Ecto neural progenitor cell (in vitro differentiated cells): ENCODE measurements around the gene SMO.
"Not testable (repeated sequence)": the region's sequence is repeated elsewhere in the genome, so short reads cannot be mapped to it uniquely, and the experiment has no call there.

ENCODE experiments used
- DNase-seq: peaks from one replicate; pipeline ENCODE4 v3.0.0-alpha.2; 2018; ENCODE audit warnings: low spot score

Gene SMO

DNA sequence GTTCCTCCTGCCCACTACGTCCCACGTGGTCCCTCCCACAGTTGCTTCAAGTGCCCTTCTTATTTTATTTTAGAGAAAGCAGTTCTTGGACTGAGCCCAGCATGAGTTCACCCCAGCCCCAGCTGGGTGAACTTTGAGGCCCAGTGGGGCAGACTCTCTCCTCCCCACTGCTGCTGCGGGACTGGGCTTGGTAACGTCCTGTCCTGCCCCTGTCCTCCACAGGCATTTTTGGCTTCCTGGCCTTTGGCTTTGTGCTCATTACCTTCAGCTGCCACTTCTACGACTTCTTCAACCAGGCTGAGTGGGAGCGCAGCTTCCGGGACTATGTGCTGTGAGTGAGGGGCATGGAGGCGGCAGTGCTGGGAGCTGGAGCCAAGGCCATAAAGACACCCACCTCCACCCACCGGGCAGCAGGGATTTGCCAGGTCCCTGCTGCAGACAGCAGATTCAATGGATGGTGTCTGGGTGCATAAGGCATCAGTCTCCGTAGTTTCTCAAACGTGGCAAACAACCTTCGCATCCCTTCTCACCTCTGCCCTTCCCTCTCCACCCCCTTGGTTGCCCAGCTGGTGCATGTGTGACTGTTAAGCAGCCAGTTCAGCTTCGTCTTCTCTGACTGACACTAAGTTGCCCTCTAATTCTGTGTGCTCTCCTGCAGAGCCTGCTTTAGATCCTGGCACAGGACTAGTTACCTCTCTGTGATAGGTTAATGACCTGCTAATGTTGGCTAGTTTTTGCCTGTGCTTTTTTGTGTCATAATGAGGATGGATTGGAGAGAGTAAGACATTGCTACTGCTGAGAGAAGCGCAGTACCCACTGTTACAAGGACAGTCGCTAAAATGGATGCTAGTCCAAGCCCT is 20.9 kb downstream of the SMO start:
- no peak for DNase-seq

DNA sequence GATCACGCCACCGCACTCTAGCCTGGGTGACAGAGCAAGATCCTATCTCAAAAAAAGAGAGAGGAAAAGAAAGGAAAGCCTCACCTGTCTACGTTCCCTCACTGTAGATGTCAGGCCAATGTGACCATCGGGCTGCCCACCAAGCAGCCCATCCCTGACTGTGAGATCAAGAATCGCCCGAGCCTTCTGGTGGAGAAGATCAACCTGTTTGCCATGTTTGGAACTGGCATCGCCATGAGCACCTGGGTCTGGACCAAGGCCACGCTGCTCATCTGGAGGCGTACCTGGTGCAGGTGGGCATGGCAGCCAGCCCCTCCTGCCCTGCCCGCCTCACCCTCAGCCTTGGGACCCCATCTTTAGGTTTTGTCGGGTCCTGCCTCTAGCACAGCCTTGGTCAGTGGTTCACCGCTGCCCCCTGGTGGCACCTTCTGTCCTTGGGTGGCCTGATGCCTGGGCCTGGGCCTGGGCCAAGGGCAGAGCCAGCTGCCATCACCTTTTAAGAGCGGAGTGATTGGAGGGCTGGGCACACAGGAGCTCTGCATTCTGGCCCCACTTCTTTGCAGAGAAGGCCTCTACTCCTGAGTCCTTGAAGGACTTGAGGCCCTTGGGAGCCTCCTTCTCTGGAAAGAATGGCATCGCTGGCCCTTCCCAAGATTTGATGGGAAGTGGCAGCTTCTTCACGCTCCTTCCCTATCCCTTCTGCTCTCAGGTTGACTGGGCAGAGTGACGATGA is 22.0 kb downstream of the SMO start:
- DNase-seq: peak; percentile 83

DNA sequence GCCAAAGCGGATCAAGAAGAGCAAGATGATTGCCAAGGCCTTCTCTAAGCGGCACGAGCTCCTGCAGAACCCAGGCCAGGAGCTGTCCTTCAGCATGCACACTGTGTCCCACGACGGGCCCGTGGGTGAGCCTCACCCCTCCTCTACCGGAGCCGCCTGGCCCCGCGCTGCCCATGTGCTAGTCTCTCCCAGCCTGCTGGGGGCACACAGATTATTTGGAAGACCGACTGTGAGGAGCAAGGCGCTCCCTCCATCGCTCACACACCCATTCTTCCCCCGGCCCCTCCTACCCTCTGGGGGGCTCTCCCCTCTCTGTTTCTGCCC is 22.5 kb downstream of the SMO start:
- DNase-seq: no peak

DNA sequence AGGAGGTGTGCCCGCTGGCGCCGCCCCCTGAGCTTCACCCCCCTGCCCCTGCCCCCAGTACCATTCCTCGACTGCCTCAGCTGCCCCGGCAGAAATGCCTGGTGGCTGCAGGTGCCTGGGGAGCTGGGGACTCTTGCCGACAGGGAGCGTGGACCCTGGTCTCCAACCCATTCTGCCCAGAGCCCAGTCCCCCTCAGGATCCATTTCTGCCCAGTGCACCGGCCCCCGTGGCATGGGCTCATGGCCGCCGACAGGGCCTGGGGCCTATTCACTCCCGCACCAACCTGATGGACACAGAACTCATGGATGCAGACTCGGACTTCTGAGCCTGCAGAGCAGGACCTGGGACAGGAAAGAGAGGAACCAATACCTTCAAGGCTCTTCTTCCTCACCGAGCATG is 23.7 kb downstream of the SMO start:
- DNase-seq: no peak

DNA sequence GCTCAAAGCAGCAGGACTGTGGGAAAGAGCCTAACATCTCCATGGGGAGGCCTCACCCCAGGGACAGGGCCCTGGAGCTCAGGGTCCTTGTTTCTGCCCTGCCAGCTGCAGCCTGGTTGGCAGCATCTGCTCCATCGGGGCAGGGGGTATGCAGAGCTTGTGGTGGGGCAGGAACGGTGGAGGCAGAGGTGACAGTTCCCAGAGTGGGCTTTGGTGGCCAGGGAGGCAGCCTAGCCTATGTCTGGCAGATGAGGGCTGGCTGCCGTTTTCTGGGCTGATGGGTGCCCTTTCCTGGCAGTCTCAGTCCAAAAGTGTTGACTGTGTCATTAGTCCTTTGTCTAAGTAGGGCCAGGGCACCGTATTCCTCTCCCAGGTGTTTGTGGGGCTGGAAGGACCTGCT is 24.2 kb downstream of the SMO start:
- no peak for DNase-seq

DNA sequence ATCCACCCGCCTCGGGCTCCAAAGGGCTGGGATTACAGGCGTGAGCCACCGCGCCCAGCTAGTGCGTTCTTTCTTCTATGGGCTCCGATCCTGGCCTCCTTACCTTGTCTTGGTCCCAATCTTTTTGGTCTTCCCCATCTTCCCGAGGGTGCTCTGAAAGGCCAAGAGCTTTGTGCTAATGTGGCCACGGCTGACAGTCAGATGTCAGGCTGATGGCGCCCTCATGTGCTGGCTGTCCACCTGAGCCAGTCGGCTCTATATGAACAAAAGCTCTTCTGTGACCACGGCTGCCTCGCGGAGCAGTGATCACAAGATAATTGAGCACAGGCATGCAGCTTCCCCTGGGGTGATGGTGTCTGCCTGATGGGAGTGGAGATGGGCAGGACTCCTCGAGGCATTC is 25.4 kb downstream of the SMO start:
- DNase-seq: peak; percentile 65

DNA sequence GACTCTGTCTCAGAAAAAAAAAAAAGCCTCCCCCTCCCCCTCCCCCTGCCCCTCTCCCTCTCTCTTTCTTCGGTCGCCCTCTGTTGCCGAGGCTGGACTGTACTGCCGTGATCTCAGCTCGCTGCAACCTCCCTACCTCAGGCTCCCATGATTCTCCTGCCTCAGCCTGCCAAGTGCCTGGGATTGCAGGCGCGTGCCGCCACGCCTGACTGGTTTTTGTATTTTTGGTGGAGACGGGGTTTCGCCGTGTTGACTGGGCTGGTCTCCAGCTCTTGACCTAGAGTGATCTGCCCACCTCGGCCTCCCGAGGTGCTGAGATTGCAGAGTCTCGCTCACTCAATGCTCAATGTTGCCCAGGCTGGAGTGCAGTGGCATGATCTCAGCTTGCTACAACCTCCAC is 27.3 kb downstream of the SMO start:
- DNase-seq: not testable (repeated sequence)

DNA sequence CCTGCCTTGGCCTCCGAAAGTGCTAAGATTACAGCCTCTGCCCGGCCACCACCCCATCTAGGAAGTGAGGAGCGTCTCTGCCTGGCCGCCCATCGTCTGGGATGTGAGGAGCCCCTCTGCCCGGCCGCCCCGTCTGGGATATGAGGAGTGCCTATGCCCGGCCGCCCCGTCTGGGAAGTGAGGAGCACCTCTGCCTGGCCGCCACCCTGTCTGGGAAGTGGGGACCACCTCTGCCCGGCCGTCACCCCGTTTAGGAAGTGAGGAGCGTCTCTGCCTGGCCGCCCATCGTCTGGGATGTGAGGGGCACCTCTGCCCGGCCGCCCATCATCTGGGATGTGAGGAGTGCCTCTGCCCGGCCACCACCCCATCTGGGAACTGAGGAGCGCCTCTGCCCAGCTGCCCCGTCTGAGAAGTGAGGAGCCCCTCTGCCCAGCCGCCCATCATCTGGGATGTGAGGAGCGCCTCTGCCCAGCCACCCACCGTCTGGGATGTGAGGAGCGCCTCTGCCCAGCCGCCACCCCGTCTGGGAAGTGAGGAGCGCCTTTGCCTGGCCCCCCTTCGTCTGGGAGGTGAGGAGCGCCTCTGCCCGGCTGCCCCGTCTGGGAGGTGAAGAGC is 27.8 kb downstream of the SMO start:
- DNase-seq: not testable (repeated sequence)

DNA sequence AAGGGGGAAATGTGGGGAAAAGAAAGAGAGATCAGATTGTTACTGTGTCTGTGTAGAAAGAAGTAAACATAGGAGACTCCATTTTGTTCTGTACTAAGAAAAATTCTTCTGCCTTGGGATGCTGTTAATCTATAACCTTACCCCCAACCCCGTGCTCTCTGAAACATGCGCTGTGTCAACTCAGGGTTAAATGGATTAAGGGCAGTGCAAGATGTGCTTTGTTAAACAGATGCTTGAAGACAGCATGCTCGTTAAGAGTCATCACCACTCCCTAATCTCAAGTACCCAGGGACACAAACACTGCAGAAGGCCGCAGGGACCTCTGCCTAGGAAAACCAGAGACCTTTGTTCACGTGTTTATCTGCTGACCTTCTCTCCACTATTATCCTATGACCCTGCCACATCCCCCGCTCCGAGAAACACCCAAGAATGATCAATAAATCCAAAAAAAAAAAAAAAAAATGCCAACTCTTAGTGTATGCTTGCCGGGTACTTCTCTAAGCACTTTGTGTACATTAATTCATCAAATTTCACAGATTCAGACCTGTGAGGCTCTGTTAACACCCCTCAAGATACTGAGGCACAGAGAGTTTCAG is 28.5 kb downstream of the SMO start:
- not testable (repeated sequence) for DNase-seq

DNA sequence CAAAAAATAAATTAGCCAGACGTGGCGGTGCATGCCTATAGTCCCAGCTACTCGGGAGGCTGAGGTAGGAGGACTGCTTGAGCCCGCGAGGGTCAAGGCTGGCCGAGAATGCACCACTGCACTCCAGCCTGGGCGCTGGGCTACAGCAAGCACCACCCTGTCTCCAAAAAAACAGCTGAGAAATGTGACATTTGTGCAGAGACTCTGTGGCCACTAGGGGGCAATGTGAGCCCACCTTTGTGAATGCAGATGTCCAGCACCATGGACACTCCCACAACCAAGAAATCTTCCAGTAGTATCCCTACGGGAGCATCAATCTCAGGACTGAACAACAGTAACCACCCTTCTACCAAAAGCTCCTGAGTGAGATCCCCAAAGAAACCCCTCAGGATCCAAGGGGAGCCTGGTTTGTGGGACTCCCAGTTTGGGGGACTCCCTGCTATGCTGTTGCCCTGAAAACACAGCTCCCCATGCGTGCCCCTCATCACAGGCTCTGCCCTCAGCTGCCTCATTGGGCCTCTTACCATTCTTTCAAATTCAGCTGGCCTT is 30.2 kb downstream of the SMO start:
- peak; percentile 88 for DNase-seq

DNA sequence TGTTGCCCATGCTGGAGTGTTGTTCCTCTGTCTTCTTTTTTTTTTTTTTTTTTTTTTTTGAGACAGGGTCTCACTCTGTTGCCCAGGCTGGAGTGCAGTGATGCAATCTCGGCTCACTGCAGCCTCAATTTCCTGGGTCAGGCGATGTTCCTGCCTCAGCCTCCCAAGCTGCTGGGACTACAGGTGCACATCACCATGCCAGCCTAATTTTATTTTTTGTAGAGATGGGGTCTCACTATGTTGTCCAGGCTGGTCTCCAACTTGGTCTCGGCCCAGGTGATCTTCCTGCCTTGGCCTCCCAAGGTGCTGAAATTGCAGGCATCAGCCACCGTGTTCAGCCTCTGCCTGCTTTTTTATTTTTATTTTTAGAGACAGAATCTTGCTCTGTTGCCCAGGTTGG is 30.7 kb downstream of the SMO start:
- DNase-seq: not testable (repeated sequence)

DNA sequence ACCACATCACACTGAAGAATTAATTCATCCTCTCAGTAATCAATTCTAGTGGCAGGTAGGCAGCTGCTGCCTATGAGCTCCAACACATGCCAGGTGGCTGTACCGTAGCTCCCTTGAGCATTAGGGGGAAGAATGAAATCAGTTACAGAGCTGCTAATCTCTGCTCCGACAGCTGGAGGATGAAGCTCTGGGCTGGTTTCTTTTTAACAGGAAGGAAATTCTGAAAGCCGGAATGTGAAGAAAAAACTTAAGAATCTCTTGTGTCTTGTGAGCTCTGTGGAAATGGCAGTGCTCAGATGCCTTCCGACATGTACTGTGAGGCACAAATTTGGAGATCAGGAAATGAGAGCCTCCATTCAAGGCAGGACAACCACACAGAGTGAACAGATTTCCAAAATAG is 33.6 kb downstream of the SMO start:
- DNase-seq: no peak

DNA sequence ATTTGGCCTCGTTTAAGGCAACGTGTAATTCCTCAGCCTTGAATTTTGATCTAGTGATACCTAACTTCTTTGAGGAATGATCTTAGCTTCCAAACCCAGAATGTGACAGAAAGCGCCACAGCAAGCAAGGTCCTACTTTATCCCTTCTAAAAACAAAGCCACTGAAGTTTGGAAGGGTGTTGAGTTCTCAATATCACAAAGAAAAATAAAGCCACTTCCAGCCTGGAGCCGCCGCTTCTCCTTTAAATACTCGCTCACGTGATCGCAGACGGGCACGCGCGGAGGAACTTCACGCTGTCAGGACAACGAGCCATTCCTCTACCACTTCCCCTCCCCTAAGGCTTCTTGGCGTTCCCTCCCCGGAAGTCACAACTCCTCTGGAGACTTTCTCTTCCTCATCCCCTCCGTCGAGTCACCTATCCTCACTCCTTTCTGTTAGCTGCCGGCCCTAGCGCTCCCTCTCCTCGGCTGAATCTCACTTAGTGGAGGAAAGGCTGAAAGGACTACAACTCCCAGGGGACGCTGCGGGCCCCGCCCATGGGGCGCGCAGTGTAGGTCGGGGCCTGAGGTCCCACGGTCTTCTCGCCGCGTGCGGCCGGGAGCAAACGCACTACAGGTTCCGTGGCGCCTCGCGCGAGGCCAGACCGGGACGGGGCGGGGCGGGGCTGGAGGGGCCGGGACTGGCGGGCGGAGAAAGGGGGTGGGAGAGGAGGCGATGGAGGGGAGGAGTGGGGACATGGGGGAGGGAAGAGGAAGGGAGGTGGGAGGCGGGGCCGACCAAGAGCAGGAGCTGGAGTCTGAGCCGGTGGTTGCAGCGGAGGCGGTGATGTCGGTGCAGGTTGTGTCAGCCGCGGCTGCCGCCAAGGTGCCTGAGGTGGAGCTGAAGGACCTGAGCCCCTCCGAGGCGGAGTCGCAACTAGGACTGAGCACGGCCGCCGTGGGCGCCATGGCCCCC is 36.1 kb downstream of the SMO start, which contains the start of gene AHCYL2:
Gene AHCYL2 (plus strand): TSS at position 780 of the 955 bp plus-strand sequence.
- DNase-seq: peak; percentile 98

DNA sequence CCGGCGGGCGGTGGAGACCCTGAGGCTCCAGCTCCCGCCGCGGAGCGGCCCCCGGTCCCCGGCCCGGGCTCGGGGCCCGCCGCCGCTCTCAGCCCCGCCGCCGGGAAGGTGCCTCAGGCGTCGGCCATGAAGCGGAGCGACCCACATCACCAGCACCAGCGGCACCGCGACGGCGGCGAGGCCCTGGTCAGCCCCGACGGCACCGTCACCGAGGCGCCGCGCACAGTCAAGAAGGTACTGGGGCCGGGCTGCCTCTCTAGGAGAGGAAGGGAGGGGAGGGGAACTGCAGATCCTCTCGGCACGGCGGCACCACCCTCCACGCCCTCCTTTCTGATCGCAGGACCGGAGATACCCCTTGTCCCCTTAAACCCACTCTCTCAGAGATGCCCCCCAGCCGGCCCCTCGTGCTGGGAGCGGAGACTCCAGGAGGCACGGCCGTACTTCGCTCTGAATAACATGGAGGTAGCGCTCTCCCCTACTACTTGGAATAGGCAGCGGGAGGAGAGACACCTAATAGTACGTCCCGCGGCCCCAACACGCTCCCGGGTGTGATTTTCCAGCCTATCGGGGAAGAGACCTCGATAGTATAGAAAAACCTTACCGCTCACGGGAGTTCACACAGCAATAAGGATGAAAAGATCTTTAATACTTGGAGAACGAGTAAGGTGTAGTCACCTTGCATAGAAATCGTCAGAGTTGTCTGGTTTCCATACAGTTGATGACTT is 36.9 kb downstream of the SMO start:
- peak; percentile 82 for DNase-seq

DNA sequence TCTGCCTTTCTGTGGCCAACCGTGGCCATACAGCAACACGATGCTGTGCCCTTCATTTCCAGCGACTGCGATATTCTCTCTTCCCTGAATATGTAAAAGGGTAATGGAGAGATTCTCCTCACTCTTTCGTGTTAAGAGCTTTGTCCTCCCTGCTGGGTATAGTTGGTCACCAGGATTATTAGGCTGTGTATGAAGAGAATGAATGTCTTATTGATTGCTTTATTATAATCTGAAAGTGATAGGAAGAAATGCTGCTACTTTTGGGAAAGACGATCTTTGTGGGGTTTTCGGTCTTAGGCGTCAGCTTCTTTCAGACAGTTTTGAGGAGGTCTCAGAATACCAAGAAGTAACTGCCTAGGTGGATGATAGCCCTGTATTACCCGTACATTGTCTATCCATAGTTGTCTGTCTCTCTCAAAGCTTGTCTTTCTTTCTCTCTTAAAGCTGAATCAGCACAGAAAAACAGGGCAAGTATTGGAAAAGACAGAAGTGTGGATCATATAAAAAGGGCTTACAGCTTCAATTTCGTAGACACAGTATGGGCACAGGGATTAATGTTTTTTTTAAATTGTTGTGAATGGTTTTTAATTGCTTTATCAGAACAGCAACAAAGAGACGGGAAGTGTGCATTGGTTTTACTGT is 37.6 kb downstream of the SMO start:
- no peak for DNase-seq

DNA sequence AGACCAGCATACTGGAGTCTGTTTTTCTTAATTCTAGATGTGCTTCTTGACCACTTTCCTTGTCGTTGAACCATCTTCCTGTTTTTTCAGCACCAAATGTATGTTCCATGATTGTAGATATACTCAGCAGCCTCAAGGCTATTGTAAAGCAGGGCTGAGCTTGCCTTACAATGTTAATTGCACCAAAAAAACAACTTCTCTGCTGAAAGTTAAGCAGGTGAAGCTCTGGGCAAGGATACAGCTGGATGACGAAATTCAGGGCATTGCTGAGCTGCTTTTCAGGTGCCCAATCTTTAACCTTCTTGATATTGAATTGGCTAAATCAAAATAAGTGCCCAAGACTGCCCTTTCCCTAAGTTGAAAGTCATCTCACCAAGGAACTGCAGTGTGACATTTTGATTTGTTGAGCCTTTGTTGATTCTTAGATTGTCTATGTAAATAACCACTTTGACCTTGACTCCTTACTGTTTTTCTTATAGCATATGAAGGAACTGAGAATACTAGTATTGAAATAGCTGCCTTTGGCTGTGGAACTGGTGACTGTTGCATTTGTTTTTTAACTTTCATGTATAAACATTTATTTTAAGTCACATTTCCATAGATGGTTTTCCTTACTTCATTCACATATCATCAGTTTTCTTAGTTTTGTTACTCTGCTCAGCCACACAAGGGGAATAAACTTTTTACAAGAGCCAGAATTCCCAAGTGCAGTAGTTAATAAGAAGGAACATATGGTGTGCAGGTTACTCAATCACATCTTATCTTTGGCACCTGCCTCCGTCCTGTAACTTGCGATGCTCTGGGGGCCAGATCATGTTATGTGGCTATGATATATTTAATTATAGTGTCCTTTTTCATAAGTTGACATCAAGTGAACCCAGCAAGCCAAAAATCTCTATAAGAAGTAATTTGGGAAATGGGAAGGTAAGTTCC is 39.5 kb downstream of the SMO start:
- DNase-seq: no peak

DNA sequence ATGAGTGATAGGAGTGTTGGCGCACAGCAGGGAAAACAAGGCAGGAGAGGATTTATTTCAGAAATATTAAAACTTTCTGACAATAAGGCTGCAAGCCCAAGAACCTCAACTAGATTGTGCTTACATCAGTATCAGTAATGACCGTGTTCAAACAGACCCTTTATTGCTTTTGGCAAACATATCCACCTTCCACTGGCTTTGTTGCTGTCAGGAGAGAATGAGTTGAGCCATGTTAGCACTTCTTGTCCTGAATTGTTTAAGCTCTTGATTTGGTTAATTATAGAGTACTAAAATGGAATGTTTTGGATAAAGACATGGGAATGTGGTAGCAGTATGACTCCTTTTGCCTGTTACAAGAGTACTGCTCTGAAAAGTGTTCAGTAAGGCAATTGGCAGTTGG is 40.2 kb downstream of the SMO start:
- no peak for DNase-seq

DNA sequence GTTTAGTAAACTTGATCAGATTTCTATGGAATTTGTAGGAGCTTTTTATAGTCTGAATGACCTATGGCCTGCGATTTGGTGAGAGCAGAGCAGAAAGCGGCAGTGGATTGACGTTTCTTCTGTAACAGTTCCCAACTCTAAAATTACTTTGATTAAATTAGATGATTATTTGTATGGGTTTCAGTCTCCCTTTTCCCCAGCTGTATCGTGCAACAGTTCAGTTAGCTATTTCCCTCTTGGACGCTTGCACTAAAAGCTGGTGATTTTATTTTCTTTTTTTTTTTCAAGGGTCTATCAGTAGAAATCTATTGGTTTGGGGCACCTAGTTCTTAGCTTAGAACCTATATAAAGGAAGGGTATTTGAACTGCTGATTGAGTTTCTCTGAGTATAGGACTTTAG is 43.2 kb downstream of the SMO start:
- DNase-seq: no peak

DNA sequence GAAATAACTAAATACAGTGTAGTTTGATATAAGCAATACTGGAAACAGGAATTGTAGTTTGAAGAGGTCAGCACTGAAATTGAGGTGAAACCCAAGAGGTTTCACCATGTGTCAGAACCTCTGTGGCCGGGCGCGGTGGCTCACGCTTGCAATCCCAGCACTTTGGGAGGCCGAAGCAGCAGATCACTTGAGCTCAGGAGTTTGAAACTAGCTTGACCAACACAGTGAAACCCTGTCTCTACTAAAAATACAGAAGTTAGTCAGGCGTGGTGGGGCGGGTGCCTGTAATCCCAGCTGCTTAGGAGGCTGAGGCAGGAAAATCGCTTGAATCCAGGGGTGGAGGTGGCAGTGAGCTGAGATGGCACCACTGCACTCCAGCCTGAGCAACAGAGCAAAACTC is 50.1 kb downstream of the SMO start:
- DNase-seq: no peak
